LHCN-M2 (cell line): ENCODE measurements around the gene MRAP. TPM values are rescaled to one million over a fixed set of nuclear protein-coding genes. Genes with fewer than 3 reads are reported as not detected.
"Not testable (repeated sequence)": the region's sequence is repeated elsewhere in the genome, so short reads cannot be mapped to it uniquely, and the experiment has no call there.

Experiments
- DNase-seq: peaks from one replicate; pipeline ENCODE4 v3.0.0-alpha.2; 2012; ENCODE audit warnings: low read depth
- total RNA-seq: library from RNA; depleted of rRNA; stranded (reverse); fragments of >200 nt; gene quantifications from 2 replicates; pipeline ENCODE4 v1.2.3, GENCODE V29; 2014

MRAP gene
- total RNA-seq, 1 experiment from 2014 or later, result not detected

DNA sequence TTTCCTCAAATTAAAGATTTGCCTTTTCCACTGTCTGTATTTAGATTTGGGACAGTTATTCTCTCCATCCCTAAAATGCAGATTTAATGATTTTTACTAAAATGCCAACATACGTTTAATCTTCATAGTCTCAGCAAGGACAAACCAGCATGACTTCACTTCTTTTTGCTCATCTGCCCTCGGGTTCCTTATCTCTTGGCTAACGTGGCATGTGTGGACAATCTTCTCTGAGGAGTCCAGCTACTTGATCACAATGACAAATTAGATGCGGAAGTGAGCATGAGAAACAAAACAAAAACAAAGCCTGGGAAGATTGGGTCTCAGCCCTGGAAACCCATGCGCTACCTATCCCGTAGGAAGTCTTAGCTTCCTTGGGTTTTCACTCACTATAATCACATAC, 1.0 kb downstream of the MRAP start:
- DNase-seq, result no peak

DNA sequence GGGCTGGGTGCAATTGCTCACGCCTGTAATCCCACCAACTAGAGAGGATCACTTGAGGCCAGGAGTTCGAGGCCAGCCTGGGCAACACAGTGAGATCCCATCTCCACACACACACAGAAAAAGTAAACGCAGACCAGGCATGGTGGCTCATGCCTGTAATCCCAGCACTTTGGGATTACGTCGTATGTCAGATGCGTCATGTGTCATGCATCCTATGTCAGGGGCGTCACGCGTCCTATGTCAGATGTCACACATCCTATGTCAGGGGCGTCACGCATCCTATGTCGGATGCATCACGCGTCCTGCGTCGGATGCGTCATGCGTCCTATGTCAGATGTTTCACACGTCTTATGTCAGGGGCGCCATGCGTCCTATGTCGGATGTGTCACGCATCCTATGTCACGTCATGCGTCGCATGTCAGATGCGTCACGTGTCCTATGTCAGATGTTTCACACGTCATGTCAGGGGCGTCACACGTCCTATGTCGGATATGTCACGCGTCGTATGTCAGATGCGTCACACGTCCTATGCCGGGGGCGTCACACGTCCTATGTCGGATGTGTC, 1.5 kb downstream of the MRAP start:
- DNase-seq, result no peak

DNA sequence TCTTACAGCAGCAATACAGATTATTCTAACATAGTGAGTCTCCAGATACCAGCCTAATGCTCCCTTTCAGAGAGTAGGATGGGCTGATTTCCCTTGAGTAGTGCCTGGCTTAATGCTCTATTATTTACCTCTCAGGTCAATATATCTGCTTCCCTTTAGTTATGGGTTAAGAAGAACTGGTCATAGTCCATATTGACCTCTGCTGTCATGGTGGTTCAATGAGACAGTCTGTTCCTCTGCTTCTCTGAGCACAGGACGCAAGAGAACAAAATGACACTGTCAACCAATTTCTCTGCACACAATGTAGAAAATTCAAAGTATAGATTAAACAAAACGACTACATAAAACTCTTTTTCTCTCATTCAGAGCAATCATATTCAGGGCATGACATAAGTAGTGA, 2.9 kb downstream of the MRAP start:
- DNase-seq, result no peak

DNA sequence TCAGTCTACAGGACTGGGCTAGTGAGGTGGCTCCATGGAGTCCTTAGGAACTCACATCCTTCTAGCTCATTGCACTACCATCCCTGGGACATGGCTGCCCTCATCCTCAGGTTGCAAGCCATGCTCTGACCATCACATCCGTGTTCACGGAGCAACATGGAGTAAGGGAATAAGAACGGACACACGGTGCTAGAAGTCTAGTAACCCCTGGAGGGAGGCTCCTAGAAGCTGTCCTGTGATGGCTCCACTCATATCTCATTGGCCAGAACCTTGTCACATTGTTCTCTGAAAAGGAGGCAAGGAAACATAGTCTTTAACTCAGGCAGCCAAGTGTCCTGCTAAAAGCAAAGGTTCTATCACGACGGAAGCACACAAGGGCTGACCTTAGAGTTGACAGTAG, 3.9 kb downstream of the MRAP start:
- no peak for DNase-seq

DNA sequence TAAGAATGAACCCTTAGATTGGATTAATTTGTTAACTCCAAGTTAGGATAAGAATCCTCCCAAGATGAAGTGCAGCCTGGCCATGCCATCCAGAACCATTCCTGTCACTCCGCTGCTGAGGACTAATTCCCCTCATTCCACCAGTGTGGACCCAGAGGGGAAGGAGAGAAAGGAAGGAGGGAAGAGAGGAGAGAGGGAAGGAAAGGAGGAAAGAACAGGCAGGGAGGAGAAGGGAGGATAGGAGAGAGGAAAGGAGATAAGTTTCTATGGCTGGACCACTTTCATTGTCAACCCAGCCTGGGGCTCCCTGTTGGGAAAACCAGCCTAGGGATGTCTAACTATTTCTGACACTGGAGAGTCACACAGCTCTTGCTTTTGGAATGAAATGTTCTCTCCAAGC, 4.7 kb downstream of the MRAP start:
- DNase-seq, result no peak

DNA sequence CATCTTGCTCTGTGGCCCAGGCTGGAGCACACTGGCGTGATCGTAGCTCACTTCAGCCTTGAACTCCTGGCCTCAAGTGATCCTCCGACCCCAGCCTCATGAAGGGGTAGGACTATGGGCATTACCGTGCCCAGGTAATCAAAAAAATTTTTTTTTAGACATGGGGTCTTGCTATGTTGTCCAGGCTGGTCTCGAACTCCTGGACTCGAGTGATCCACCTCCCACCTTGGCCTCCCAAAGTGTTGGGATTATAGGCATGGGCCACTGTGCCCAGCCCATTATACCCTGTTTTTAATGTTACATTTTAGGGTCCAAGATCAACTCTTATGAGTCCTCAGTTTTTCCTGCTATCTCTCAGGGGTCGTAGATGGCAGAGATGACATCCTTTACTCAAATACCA, 6.3 kb downstream of the MRAP start:
- DNase-seq, result no peak

DNA sequence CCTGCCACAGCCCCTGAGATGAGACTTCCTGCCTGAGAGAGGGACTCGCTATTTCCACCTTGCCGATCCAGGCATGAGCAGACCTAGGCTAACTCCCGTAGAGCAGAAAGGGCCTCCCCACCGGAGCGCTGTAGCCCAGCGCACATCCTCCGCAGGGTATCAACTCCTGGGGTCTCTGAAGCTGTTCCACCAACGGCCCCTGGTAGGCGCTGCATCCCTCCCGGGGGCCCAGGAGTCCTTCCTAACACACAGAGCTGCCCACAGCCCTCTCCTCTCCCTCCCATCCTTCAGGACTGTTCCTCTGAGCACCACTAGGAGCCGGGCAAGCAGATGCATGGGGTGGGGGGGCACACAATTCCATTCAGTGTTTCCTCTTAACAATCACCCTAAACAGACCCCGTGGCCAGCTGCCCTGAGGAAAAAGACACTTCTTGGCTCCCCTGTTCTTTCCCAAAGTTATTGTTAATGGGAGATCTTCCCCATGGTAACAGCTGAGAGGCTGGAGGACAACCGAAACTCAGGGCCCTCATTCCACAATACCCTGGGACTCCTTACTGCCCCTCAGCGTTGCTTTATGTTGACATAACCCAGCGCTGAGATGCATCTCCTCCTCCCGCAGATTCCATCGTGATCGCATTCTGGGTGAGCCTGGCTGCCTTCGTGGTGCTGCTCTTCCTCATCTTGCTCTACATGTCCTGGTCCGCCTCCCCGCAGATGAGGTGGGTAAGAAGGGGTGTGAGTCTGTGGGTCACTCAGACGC, 7.5 kb downstream of the MRAP start:
- no peak for DNase-seq

DNA sequence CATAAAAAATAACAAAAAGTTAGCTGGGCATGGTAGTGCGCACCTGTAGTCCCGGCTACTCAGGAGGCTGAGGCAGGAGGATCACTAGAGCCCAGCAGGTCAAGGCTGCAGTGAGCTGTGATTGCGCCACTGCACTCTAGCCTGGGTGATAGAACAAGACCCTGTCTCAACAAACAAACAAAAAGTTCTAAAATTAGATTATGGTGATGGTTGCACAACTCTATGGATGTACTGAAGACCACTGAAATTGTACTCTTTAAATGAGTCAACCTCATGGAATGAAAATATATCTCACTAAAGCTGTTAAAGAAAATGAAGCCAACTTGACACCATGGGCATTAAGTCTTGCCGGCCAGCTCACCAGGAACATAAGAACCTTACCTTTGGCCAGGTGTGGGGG, 9.1 kb downstream of the MRAP start:
- DNase-seq, result peak; percentile 71

DNA sequence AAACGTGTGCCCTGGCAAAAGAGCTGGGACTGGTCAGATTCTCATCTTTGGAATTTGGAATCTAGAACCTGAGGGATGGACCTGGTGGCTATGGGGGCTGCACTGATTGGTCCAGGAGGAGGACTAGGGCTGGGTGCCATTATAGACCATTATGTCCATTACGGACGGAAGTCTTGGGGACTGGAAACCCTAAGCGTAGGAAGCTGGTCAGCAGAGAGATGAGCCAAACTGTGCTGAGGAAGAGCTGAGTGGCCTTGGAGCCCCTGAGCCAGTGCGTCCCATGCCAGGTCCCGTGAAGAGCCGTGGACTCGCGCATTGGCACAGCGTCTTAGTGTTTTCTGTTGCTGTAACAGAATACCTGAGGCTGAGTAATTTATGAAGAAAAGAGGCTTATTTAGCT, 10.0 kb downstream of the MRAP start:
- no peak for DNase-seq

DNA sequence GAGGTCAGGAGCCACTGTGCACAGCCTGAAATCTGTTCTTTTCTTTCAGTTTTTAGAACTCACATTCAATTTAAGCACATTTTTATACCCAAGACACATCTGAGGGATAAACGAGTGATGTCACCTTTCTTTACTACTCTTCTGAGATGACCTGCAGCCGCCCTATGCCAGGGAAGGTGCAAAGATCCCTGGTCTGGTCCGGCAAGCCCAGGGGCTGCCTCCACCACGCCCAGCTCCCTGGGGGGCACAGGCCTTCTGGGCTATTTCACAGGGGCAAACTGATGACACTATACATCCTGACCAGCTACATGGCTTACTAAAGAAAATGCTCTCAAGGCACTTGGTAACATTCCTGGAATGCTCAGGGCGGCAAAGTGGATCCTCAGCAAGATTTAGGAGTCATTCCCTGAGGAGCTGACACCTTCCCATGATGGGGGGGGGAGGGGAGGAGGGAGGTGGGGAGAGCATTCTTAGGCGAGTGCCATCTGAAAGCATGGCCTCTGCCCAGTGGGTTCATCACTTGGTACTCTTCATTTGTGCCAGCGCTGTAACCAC, 11.3 kb downstream of the MRAP start:
- DNase-seq, result no peak

DNA sequence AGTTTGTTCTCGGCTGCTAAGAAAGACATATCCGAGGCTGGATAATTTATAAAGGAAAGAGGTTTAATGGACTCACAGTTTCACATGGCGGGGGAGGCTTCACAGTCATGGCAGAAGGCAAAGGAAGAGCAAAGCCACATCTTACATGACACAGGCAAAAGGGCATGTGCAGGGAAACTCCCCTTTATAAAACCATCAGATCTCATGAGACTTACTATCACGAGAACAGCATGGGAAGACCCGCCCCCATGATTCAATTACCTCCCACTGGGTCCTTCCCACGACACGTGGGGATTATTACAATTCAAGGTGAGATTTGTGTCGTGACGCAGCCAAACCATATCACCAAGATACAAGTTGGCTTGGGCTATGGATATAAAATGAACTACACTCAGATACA, 12.3 kb downstream of the MRAP start:
- not testable (repeated sequence) for DNase-seq

DNA sequence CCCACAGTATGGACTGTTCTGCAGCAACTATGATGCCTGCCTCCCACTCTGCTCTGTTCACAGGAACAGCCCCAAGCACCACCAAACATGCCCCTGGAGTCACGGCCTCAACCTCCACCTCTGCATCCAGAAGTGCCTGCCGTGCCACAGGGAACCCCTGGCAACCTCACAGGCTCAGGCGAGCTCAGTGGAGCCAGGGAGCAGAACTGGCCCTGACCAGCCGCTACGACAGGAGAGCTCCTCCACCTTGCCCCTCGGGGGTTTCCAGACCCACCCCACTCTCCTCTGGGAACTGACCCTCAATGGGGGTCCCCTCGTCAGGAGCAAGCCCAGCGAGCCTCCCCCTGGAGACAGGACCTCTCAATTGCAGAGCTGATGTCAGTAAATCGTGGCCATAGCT, 13.0 kb downstream of the MRAP start:
- no peak for DNase-seq

DNA sequence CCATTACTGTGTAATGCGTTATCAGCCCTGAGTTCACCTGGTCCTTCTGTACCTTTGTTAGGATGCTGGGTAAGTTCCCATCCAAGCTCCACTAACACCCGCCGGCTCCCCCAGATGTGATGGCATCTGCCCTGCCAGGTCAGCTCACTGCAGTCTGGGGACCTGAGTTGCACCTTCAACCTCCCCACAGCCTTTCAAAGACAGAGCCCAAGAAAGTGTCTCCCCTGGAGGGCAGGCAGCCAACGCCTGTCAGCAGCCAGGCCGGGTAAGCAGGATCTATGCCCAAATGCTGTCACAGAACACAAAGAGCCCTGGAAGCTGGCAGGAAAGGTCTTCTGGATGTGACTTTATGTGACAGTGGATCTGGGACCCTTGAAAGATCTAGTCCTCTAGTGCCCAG, 13.7 kb downstream of the MRAP start:
- no peak for DNase-seq

DNA sequence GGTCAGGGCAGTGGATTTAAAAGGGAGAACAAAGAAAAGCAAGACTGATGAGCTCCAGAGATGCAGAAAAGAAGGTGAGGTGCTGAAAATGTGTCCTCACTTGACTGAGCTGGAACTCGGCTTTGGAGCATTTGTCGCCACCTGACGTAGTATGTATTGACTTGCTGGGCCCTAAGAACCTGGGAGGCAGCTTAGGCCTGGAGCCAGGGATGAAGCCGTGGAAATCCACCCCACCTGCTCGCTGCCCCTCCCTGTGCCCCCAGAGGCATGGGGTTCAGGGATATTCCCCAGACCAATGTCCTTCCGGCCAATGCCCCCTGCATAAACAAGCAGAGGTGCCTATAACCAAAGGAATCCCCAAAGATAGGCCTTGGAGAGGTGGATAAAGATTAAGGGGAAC, 14.3 kb downstream of the MRAP start:
- no peak for DNase-seq

DNA sequence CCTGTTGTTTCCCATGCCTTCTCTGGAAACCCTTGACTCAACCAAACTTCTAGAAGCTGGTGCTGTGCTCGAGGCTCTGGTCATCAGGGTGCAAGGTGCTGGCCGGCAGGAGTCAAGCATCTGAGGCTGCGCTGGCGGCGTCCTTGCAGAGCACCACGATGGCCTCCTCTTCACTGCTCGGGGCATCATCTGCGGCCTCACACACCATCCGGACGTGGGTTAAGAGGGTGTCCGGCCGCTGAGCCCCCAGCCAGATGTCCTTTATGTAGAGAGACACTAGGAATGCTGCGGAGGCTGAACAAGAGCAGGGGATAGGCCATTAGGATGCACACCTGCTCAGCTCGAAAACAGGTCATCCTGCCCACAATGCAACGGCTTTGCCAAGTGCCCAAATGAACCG, 16.2 kb downstream of the MRAP start:
- no peak for DNase-seq

DNA sequence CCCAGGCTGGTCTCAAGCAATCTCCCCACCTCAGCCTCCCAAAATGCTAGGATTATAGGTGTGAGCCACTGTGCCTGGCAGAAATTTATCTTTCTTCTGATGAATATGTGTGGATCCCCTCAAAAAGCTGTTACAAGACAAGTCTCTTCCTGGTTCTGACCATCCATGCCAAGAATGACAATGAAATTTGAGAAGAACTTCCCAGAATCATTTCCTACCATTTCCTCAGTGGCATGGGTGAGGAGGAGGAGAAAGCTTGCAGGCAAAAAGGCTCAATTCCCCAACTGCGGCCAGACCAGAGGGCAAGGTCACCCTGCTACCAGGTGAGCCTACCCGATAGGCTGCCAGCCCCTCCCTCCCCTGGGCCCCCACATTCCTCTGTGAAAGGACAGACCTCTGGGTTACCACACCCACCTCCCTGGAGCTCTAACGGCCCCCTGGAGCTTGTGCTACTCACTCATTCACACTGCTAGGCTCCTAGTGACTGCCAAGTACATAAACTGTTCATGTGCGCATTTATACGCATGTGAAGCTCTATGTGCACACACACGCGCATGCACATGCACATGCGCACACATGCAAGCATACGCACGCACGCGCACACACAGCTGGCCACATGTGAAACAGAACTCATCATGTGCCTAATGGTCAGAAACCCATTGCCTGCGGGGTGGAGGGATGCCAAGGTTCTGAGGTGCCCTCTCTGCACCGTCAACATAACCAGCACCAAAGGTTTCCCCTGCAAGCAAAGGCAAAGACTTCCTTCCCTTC, 17.0 kb downstream of the MRAP start:
- no peak for DNase-seq

DNA sequence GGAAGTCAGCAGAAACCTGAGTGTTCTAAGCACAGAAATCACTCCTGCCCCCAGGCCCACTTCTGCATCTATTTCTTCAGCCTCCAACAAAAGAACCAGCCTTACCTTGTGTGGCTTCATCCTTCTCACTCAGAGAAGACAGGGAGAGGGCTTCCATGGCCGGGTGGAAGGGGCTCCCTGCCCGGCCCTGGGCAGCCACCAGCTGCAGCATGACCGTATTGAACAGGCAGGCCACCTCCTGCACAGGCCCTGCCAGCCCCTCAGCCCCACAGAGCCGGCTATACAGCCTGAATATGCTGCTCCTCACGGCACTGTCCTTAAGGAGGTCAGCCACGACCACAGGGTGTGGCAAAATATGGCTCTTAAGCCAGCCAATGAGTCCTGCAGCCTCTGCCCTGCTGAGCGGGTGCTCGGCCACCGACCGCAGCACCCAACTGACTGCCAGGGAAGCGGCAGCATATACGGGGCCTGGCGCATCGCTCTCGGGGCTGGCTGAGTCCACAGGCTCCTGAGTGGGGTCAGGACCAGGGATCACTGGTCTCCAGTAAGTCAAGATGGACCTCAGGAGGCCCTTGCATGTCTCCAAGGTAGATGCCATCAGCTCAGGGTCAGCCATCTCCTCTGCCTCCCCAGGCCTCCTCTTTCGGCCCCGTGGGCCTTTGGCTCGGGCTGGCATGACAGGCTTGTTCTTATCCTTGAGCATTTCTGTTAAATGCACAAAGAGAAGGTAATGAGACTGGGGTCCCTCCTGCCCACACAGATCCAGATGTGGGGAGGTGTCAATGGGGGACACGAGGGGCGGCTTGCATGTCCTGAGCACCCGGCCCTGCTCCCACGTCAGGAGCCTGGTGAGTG, 17.9 kb downstream of the MRAP start:
- no peak for DNase-seq

DNA sequence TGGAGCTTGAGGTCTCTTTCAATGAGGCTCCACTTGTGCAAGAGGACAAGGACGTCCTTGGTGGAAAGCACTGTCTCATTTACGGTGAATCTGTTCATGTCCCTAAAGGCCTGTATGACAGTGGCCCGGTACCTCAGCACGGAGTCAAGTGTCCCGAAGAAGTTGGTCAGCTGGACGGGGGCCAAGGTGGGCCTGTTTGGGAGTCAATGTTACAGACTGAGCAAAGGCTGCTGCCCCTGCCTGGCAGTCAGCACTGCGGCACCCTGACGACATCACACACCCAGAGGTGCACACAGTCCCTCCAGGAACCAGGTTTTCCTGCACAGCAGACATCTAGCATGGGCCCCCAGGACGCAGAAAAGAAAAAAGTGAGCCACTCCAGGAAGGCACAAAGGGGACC, 19.1 kb downstream of the MRAP start:
- DNase-seq, result no peak

DNA sequence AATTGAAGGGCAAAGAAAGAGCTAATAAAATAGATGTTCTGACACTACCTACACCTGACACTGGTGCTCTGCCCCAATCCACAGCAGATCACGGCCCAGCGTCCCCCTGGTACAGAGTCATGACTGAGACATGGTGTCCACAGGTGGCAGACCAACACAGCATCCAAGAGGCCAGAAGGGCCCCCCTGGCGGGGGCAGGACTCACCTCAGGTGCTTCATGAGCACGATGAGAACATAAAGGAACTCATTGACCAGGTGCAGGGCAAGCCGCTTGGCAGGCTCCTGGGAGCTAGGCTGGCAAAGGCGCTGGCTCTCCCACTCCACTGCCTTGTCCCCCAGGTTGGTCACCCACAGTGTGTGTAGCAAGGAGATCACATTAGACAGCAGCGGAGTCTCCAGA, 20.4 kb downstream of the MRAP start:
- DNase-seq, result no peak

DNA sequence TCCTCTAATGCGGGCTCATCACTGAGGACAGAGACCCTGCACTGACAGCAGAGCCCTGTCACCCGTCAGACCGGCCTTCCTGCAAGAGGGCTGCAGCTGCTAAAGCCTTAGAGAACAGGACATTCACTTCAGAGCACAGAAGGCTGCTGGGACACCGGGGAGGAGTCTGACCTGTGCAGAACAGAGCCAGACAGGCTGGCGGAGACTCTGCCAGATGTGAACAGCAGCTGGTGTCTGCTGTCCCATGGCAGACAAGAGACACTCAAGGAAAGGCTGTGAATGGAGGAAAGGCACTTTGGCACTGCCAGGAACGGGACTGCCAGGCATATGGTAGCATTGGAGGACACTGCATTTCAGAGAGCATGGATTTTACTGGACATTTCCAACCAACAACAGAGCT, 21.4 kb downstream of the MRAP start:
- no peak for DNase-seq

DNA sequence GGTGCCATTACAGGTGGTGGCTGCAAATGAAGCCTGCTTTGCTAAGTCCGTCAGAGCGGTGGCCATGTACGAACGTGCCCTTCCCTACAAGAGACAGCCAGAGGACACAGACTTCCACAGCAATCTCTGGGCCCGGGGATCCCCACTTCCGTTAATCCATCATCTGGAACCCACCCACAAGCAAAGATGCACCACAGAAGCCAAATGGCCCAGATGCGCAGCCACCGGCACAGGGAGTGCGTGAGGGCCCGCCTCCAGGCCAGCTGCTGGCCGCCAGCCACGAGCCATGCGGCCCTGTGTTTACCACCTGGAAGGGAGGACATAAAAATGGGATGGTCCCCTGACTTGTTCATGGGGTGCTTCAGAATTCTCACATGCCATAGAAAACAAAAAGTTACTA, 22.1 kb downstream of the MRAP start:
- DNase-seq, result no peak

DNA sequence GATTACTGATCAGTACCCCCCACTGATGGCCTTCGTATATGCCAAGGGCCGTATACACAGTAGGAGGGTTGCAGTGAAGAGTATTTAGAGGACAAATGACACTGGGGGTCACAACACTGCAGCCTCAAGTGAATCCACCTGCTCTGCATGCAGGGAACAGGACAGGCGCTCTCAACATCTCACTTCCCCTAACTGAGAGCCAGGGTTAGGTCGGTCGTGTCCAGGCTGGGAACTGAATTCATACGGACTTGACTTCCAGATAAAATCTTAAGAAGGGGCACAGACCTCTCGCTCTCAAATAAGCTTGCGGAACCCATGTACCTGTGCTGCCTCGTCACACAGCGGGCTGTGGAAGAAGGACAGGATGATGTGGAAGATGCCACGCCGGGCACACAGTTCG, 22.8 kb downstream of the MRAP start:
- DNase-seq, result no peak
